Mammary epithelial cell (primary cell): ENCODE results near the gene TCN2.

Experiments used
- CTCF ChIP-seq, 2 donors: IDR thresholded peaks in 1 of 2; conservative IDR thresholded peaks in 1 of 2; 2 replicates each; pipeline ENCODE4 v1.5.1; 2011 to 2012; ENCODE audit warnings: inconsistent platforms in 2 of 2, low read length in 2 of 2, mild to moderate bottlenecking in 2 of 2, control low read depth in 1 of 2, low read depth in 1 of 2; ENCODE audit not compliant: insufficient read depth in 1 of 2; ENCODE audit errors: extremely low read depth in 1 of 2
- EZH2 ChIP-seq: IDR thresholded peaks from 2 replicates; pipeline ENCODE4 v1.6.1; 2012; ENCODE audit warnings: low read length, inconsistent platforms, borderline replicate concordance

- TF ChIP-seq CTCF (conservative IDR thresholded peaks at IDR 0.05 in 1 of 2, IDR thresholded peaks at IDR 0.05 in 1 of 2; ENCODE audit: extremely low read depth in 1 of 2, insufficient read depth in 1 of 2, low read depth in 1 of 2, low read length in 2 of 2) (no peak), EZH2 (no peak)
Observed at GRCh38 chr22:30566125-30566524, 40.8 kb upstream of the TCN2 start.
